GM12892 (cell line): ENCODE results near the gene TXN2.

Experiments
- POLR2A ChIP-seq: IDR thresholded peaks from 2 replicates; pipeline ENCODE4 v1.6.1; 2011; ENCODE audit warnings: low read depth, low read length, control low read depth
- POLR2AphosphoS5 ChIP-seq: IDR thresholded peaks from 2 replicates; pipeline ENCODE4 v1.6.1; 2011; ENCODE audit warnings: low read depth, low read length, control low read depth
- TAF1 ChIP-seq: IDR thresholded peaks from 2 replicates; pipeline ENCODE4 v1.6.1; 2011; ENCODE audit warnings: low read depth, mild to moderate bottlenecking, control low read depth, low read length, borderline replicate concordance

DNA sequence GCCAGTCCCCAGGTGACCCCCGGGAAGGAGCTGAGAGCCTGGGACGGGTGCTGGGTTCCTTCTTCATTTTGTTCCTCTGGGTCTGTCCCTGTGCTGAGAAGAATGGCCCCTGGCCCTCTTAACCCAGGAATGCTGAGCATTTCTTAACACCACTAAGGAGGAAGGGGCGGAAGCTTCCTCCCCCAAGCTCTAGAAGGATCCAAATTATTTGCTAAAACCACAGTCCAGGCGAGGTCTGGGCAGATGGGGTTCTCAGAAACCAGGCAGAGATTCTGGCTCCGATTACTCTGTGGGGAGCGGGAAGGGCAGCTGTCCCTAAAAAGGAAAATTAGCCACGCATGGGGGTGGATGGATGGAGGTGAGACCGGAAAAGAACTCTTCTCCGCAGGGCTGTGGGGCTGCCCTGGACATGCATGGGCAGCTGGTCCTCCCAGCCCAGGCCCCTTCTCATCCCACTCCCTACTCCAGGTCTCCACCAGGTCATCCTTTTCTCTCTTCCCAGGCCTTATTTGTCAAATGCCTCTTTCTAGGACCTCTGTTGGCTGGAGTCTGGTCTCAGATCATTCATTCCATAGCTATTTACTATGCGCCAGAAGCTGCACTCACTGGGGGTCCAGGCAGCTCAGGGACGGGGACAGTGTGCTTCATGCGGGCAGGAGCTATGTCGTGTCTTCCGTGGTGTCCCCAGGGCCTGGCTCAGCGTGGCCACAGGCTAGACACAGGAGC, 48.7 kb downstream of the TXN2 start:
- no peak for TF ChIP-seq TAF1
- no peak for TF ChIP-seq POLR2AphosphoS5
- TF ChIP-seq POLR2A: no peak
